ENCODE results near the gene CDK17.
"Not testable (repeated sequence)": the region's sequence is repeated elsewhere in the genome, so short reads cannot be mapped to it uniquely, and the experiment has no call there.

CDK17 gene

DNA sequence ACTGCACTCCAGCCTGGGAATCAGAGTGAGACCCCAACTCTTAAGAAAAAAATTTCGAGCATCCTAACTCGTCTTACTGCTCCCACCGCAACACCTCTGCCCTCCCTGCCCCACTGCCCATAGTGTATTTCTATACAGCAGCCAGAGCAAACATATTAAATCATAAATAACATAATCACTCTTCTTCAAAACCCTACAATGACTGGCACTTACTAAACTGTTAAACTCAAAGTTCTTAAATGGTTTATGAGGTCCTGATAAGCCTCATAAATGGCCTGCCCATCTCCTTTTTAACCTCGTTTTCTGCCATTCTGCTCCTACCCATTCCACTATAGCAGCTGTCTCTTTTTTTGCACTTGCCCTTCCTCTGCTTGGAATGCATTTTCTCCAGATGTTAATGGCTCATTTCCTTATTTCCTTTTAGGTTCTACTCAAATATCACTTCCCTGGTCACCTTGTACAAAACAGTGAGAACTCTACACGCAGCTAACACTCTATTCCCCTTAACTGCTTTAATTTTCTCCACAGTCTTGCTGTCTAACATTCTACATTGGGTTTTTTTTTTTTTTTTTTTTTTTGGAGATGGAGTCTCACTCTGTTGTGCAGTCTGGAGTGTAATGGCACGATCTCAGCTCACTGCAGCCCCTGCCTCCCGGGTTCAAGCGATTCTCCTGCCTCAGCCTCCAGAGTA, 45.2 kb downstream of the CDK17 start:
- Histone ChIP-seq H3K9me3 (ENCODE audit: control extremely low read depth in 1 of 5, control insufficient read depth in 4 of 5, insufficient read depth in 2 of 5, low read depth in 1 of 5, low read length in 4 of 5) (no peaks in the 10 kb centered on the region), H3K36me3 (ENCODE audit: control insufficient read depth in 4 of 4, insufficient read depth in 4 of 4, low read length in 3 of 4) (no peaks in the 10 kb centered on the region), H3K4me3 (ENCODE audit: control insufficient read depth in 1 of 7, extremely low read depth in 1 of 7, insufficient read depth in 4 of 7, low read depth in 2 of 7, low read length in 6 of 7) (no peak overlapping the region), H3K27me3 (replicated peaks in 2 of 5; ENCODE audit: control insufficient read depth in 4 of 5, insufficient read depth in 5 of 5, low read length in 4 of 5) (no peaks in the 10 kb centered on the region), H3K4me1 (ENCODE audit: control extremely low read depth in 1 of 4, control insufficient read depth in 4 of 4, insufficient read depth in 4 of 4, low read length in 3 of 4) (peaks cover 0 to 29% (median 11%) of the 10 kb centered on the region in 4 experiments), H3K27ac (ENCODE audit: insufficient read depth in 1 of 2, low read depth in 1 of 2, low read length in 2 of 2, poor library complexity in 1 of 2, severe bottlenecking in 2 of 2) (no peak overlapping the region)
- WGBS (ENCODE audit: insufficient coverage) = 85% methylated on average over 4 of the region's 8 CpGs
- ChIA-PET CTCF (no interaction called here), POLR2A (no interaction called here)
- no peak for DNase-seq

DNA sequence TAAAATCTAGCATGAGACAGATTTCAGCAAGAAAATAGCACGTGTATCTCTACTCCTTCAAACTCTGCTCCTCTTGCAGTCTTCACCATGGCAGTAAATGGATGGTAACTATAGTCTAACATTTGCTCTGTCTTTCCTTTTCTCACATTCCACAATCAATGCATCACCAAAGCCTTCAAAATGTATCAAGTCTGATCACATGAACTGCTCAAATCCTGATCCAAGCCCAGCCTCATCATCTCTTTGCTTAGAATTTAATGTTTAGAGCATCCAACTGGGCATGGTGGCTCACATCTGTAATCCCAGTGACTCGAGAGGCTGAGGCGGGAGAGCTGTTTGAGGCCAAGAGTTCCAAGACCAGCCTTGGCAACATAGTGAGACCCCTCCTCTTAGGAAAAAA, 45.9 kb downstream of the CDK17 start:
- DNase-seq = no peak
- no peak overlapping the region for H3K27ac ChIP-seq (ENCODE audit: insufficient read depth in 1 of 2, low read depth in 1 of 2, low read length in 2 of 2, poor library complexity in 1 of 2, severe bottlenecking in 2 of 2)
- H3K36me3 ChIP-seq (ENCODE audit: control insufficient read depth in 4 of 4, insufficient read depth in 4 of 4, low read length in 3 of 4) = no peaks in the 10 kb centered on the region
- POLR2A ChIA-PET = no interaction called here
- CTCF ChIA-PET = no interaction called here
- H3K27me3 ChIP-seq (replicated peaks in 2 of 5; ENCODE audit: control insufficient read depth in 4 of 5, insufficient read depth in 5 of 5, low read length in 4 of 5) = no peaks in the 10 kb centered on the region
- peaks cover 0 to 27% (median 11%) of the 10 kb centered on the region in 4 experiments for H3K4me1 ChIP-seq (ENCODE audit: control extremely low read depth in 1 of 4, control insufficient read depth in 4 of 4, insufficient read depth in 4 of 4, low read length in 3 of 4)
- H3K9me3 ChIP-seq (ENCODE audit: control extremely low read depth in 1 of 5, control insufficient read depth in 4 of 5, insufficient read depth in 2 of 5, low read depth in 1 of 5, low read length in 4 of 5) = no peaks in the 10 kb centered on the region
- H3K4me3 ChIP-seq (ENCODE audit: control insufficient read depth in 1 of 7, extremely low read depth in 1 of 7, insufficient read depth in 4 of 7, low read depth in 2 of 7, low read length in 6 of 7) = no peak overlapping the region
- WGBS (ENCODE audit: insufficient coverage) = 93% methylated on average over 3 of the region's 3 CpGs

DNA sequence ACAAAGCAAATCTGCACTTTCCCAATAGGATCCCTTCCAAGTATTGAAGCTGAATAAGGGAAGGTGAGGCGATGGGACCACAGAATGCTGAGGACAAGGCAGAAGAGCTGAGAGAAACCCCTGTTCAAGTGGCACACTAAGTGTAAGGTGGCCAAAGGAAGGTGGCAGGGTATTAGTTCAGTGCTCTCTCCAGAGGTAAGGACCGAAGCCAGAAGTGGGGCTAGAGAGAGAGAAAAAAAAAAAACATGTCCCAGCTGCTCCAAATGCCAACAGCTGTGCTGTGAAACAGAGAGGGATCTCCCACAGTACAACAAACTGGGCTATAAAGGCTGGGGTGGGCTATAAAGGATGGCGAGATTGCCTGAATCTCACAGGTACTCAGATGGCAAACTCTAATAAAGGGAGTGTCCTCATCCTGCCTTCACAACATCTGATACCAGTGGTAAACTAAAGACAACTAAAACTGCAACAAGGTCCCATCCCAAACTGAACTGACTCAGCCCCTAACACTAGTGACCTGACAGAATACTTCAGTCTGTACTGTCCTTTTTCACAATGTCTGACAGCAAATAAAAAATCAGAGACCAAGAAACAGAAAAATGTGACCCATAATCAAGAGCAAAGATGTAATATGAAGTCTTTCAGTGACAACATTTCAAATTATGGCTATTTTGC, 47.9 kb downstream of the CDK17 start:
- DNase-seq = no peak
- Histone ChIP-seq H3K36me3 (ENCODE audit: control insufficient read depth in 4 of 4, insufficient read depth in 4 of 4, low read length in 3 of 4) (no peaks in the 10 kb centered on the region), H3K4me3 (ENCODE audit: control insufficient read depth in 1 of 7, extremely low read depth in 1 of 7, insufficient read depth in 4 of 7, low read depth in 2 of 7, low read length in 6 of 7) (no peak overlapping the region), H3K27ac (ENCODE audit: insufficient read depth in 1 of 2, low read depth in 1 of 2, low read length in 2 of 2, poor library complexity in 1 of 2, severe bottlenecking in 2 of 2) (no peak overlapping the region), H3K4me1 (ENCODE audit: control extremely low read depth in 1 of 4, control insufficient read depth in 4 of 4, insufficient read depth in 4 of 4, low read length in 3 of 4) (peaks cover 3 to 32% (median 11%) of the 10 kb centered on the region in 4 experiments), H3K9me3 (ENCODE audit: control extremely low read depth in 1 of 5, control insufficient read depth in 4 of 5, insufficient read depth in 2 of 5, low read depth in 1 of 5, low read length in 4 of 5) (no peaks in the 10 kb centered on the region), H3K27me3 (replicated peaks in 2 of 5; ENCODE audit: control insufficient read depth in 4 of 5, insufficient read depth in 5 of 5, low read length in 4 of 5) (no peaks in the 10 kb centered on the region)
- POLR2A ChIA-PET = interaction anchor here (0.6 kb wide), 1 partner anchor 22 kb away, joined by 3 read pairs; no protein-coding TSS in a partner anchor
- CTCF ChIA-PET = interaction anchor here (1.3 kb wide), 1 partner anchor 9 kb away, joined by 3 read pairs; no protein-coding TSS in a partner anchor
- WGBS (ENCODE audit: insufficient coverage) = 61% methylated on average over 3 of the region's 3 CpGs

DNA sequence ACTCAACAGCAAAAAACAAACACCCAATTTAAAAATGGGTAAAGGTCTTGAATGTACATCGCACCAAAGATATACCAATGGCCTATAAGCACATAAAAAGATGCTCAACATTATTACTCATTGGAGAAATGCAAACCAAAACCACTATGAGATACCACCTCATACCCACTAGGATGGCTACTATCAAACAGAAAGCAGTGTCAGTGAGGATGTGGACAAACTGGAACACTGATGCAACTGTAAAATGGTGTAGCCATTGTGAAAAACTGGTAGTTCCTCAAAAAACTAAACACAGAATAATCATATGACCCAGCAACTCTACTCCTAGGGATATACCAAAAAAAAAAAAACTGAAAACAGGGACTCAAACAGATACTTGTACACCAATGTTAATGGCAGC, 49.3 kb downstream of the CDK17 start:
- Histone ChIP-seq H3K4me3 (ENCODE audit: control insufficient read depth in 1 of 7, extremely low read depth in 1 of 7, insufficient read depth in 4 of 7, low read depth in 2 of 7, low read length in 6 of 7) (no peak overlapping the region), H3K27me3 (replicated peaks in 2 of 5; ENCODE audit: control insufficient read depth in 4 of 5, insufficient read depth in 5 of 5, low read length in 4 of 5) (no peaks in the 10 kb centered on the region), H3K36me3 (ENCODE audit: control insufficient read depth in 4 of 4, insufficient read depth in 4 of 4, low read length in 3 of 4) (no peaks in the 10 kb centered on the region), H3K9me3 (ENCODE audit: control extremely low read depth in 1 of 5, control insufficient read depth in 4 of 5, insufficient read depth in 2 of 5, low read depth in 1 of 5, low read length in 4 of 5) (no peaks in the 10 kb centered on the region), H3K4me1 (ENCODE audit: control extremely low read depth in 1 of 4, control insufficient read depth in 4 of 4, insufficient read depth in 4 of 4, low read length in 3 of 4) (peaks cover 3 to 38% (median 17%) of the 10 kb centered on the region in 4 experiments), H3K27ac (ENCODE audit: insufficient read depth in 1 of 2, low read depth in 1 of 2, low read length in 2 of 2, poor library complexity in 1 of 2, severe bottlenecking in 2 of 2) (no peak overlapping the region)
- peak in 2 of 3 donors; percentile 58 to 65 for DNase-seq
- WGBS (ENCODE audit: insufficient coverage) = 100% methylated on average over 1 of the region's 1 CpG
- POLR2A ChIA-PET = no interaction called here
- CTCF ChIA-PET = interaction anchor here (1.3 to 1.8 kb wide), 2 partner anchors 10 to 49 kb away, joined by 3 to 9 read pairs; partner anchors contain the start of gene CDK17

DNA sequence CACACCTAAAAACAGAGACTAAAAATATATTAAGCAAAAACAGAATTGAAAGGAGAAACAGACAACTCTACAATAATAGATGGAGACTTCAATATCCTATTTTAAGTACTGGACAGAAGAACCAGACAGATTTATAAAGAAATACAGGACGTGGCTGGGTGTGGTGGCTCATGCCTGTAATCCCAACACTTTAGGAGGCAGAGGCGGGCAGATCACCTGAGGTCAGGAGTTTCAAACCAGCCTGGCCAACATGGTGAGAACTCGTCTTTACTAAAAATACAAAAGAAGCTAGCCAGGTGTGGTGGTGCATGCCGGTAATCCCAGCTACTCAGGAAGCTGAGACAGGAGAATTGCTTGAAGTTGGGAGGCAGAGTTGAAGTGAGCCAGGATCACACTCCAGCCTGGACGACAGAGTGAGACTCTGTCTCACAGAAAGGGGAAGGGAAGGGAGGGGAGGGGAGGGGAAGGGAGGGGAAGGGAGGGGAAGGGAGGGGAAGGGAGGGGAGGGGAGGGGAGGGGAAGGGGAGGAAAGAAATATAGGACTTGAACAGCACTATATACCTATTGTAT, 53.0 kb downstream of the CDK17 start:
- peaks cover 3 to 12% (median 4%) of the 10 kb centered on the region in 5 experiments for H3K9me3 ChIP-seq (ENCODE audit: control extremely low read depth in 1 of 5, control insufficient read depth in 4 of 5, insufficient read depth in 2 of 5, low read depth in 1 of 5, low read length in 4 of 5)
- WGBS (ENCODE audit: insufficient coverage) = 0% methylated on average over 3 of the region's 5 CpGs
- POLR2A ChIA-PET = interaction anchor here (0.7 kb wide), 2 partner anchors 10 to 53 kb away, joined by 3 to 5 read pairs; no protein-coding TSS in a partner anchor
- H3K4me1 ChIP-seq (ENCODE audit: control extremely low read depth in 1 of 4, control insufficient read depth in 4 of 4, insufficient read depth in 4 of 4, low read length in 3 of 4) = peaks cover 3 to 32% (median 21%) of the 10 kb centered on the region in 4 experiments
- H3K27me3 ChIP-seq (replicated peaks in 2 of 5; ENCODE audit: control insufficient read depth in 4 of 5, insufficient read depth in 5 of 5, low read length in 4 of 5) = no peaks in the 10 kb centered on the region
- peak in 1 of 3 donors; percentile 18 for DNase-seq
- CTCF ChIA-PET = interaction anchor here (0.7 to 1.9 kb wide), 6 partner anchors 10 to 51 kb away, joined by 3 to 14 read pairs (median 5); no protein-coding TSS in a partner anchor
- H3K4me3 ChIP-seq (ENCODE audit: control insufficient read depth in 1 of 7, extremely low read depth in 1 of 7, insufficient read depth in 4 of 7, low read depth in 2 of 7, low read length in 6 of 7) = peak overlapping the region in 6 of 7 experiments; percentile 3 to 73 (median 42)
- peak overlapping the region; percentile 7 to 73 for H3K27ac ChIP-seq (ENCODE audit: insufficient read depth in 1 of 2, low read depth in 1 of 2, low read length in 2 of 2, poor library complexity in 1 of 2, severe bottlenecking in 2 of 2)
- peaks cover 0 to 4% (median 3%) of the 10 kb centered on the region in 4 experiments for H3K36me3 ChIP-seq (ENCODE audit: control insufficient read depth in 4 of 4, insufficient read depth in 4 of 4, low read length in 3 of 4)

DNA sequence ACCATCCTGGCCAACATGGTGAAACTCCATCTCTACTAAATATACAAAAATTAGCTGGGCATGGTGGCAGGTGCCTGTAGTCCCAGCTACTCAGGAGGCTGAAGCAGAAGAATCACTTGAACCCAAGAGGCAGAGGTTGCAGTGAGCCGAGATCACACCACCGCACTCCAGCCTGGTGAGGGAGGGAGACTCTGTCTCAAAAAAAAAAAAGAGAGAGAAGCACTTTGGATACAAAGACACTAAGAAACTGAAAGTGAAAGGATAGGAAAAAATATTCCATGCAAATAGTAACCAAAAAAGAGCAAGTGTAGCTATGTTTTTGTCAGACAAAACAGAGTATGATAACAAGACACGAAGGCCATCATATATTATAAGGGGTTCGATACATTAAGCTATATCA, 53.5 kb downstream of the CDK17 start:
- POLR2A ChIA-PET = interaction anchor here (0.7 kb wide), 1 partner anchor 10 kb away, joined by 5 read pairs; no protein-coding TSS in a partner anchor
- WGBS (ENCODE audit: insufficient coverage) = 0% methylated on average over 1 of the region's 4 CpGs
- H3K4me3 ChIP-seq (ENCODE audit: control insufficient read depth in 1 of 7, extremely low read depth in 1 of 7, insufficient read depth in 4 of 7, low read depth in 2 of 7, low read length in 6 of 7) = peak overlapping the region in 6 of 7 experiments; percentile 3 to 73 (median 42)
- CTCF ChIA-PET = interaction anchor here (0.7 to 1.6 kb wide), 3 partner anchors 10 to 19 kb away, joined by 3 to 6 read pairs (median 4); no protein-coding TSS in a partner anchor
- H3K9me3 ChIP-seq (ENCODE audit: control extremely low read depth in 1 of 5, control insufficient read depth in 4 of 5, insufficient read depth in 2 of 5, low read depth in 1 of 5, low read length in 4 of 5) = peaks cover 3 to 12% (median 4%) of the 10 kb centered on the region in 5 experiments
- peak overlapping the region; percentile 7 to 73 for H3K27ac ChIP-seq (ENCODE audit: insufficient read depth in 1 of 2, low read depth in 1 of 2, low read length in 2 of 2, poor library complexity in 1 of 2, severe bottlenecking in 2 of 2)
- H3K4me1 ChIP-seq (ENCODE audit: control extremely low read depth in 1 of 4, control insufficient read depth in 4 of 4, insufficient read depth in 4 of 4, low read length in 3 of 4) = peaks cover 3 to 27% (median 19%) of the 10 kb centered on the region in 4 experiments
- peak; percentile 22 to 71 (median 58) for DNase-seq
- H3K27me3 ChIP-seq (replicated peaks in 2 of 5; ENCODE audit: control insufficient read depth in 4 of 5, insufficient read depth in 5 of 5, low read length in 4 of 5); H3K36me3 ChIP-seq (ENCODE audit: control insufficient read depth in 4 of 4, insufficient read depth in 4 of 4, low read length in 3 of 4): not testable (repeated sequence)

Data from common myeloid progenitor, CD34-positive (primary cell).